B cell (primary cell): ENCODE results near the gene ZNF625. TPM values are rescaled to one million over a fixed set of nuclear protein-coding genes. Genes with fewer than 3 reads are reported as not detected.

ENCODE experiments used
- ATAC-seq: fragments of 200-7000 bp; cut with Tn5 transposase; one replicate; pipeline ENCODE4 v1.10.0; 2021; ENCODE audit warnings: low read depth, mild to moderate bottlenecking, moderate number of reproducible peaks, moderate library complexity
- CTCF ChIA-PET: fragments of 350-600 bp; sonication (Branson Sonifier 250); formaldehyde crosslinking; loops from one replicate; lab custom pipeline; 2021; ENCODE audit warnings: antibody characterized with exemption, inconsistent platforms; lab: Charles Lee
- POLR2A ChIA-PET: fragments of 350-600 bp; sonication (Branson Sonifier 250); formaldehyde crosslinking; loops from one replicate; lab custom pipeline; 2021; ENCODE audit warnings: antibody characterized with exemption; lab: Charles Lee
- DNase-seq: peaks from one replicate; pipeline ENCODE4 v3.0.0; 2013
- H2AFZ ChIP-seq: 2 replicates; pipeline ENCODE4 v1.6.1; 2012; ENCODE audit warnings: mild to moderate bottlenecking, low read depth, low read length; ENCODE audit not compliant: insufficient read depth, poor library complexity, severe bottlenecking
- H3K27ac ChIP-seq, 2 donors: 1 replicate in 1 of 2; 2 replicates in 1 of 2; pipeline ENCODE4 v1.5.1; 2012 to 2013; ENCODE audit warnings: low read length in 2 of 2, mild to moderate bottlenecking in 2 of 2, moderate library complexity in 1 of 2
- H3K27me3 ChIP-seq, 4 experiments: fragments of 200-600 bp in 1 of 4; sonication (generic) in 1 of 4; replicated peaks in 1 of 4; 1 replicate in 2 of 4; 2 replicates in 2 of 4; pipeline versions ENCODE4 v1.6.1 to v1.7.0; 2013 to 2016; ENCODE audit warnings: low read length in 3 of 4, mild to moderate bottlenecking in 2 of 4, mixed read lengths in 1 of 4, moderate library complexity in 1 of 4; ENCODE audit not compliant: insufficient read depth in 4 of 4, control insufficient read depth in 3 of 4; ENCODE audit errors: control extremely low read depth in 1 of 4
- H3K36me3 ChIP-seq, 2 experiments: replicated peaks in 1 of 2; 1 replicate in 1 of 2; 2 replicates in 1 of 2; pipeline versions ENCODE4 v1.6.1 to v1.7.1; 2013; ENCODE audit warnings: low read length in 1 of 2; ENCODE audit not compliant: insufficient read depth in 2 of 2, control insufficient read depth in 1 of 2; ENCODE audit errors: control extremely low read depth in 1 of 2, extremely low read depth in 1 of 2
- H3K4me1 ChIP-seq, 2 donors: fragments of 200-600 bp in 1 of 2; sonication (generic) in 1 of 2; 1 replicate in 1 of 2; 2 replicates in 1 of 2; pipeline versions ENCODE4 v1.5.1 to v1.6.1; 2013 to 2017; ENCODE audit warnings: low read length in 2 of 2; ENCODE audit not compliant: control insufficient read depth in 2 of 2, insufficient read depth in 2 of 2
- H3K4me2 ChIP-seq: replicated peaks from 2 replicates; pipeline ENCODE3; 2012; ENCODE audit warnings: mild to moderate bottlenecking, low read depth, low read length; ENCODE audit not compliant: poor library complexity, severe bottlenecking
- H3K4me3 ChIP-seq, 5 experiments: fragments of 200-600 bp in 1 of 5; sonication (generic) in 1 of 5; 1 replicate in 3 of 5; 2 replicates in 2 of 5; pipeline versions ENCODE4 v1.5.1 to v1.7.0; 2011 to 2016; ENCODE audit warnings: low read length in 4 of 5, mild to moderate bottlenecking in 4 of 5, low read depth in 2 of 5, control low read depth in 1 of 5, moderate library complexity in 1 of 5; ENCODE audit not compliant: insufficient read depth in 1 of 5; ENCODE audit errors: control extremely low read depth in 1 of 5, extremely low read depth in 1 of 5
- H3K79me2 ChIP-seq: fragments of 200-600 bp; sonication (generic); one replicate; pipeline ENCODE4 v1.6.0; 2016; ENCODE audit warnings: low read length; ENCODE audit not compliant: control insufficient read depth, insufficient read depth
- H3K9ac ChIP-seq: fragments of 200-600 bp; sonication (generic); 2 replicates; pipeline ENCODE4 v1.6.1; 2017; ENCODE audit warnings: mild to moderate bottlenecking, low read length, moderate library complexity
- H3K9me3 ChIP-seq, 3 donors: one replicate each; pipeline versions ENCODE4 v1.6.1 to v1.7.1; 2013; ENCODE audit warnings: low read length in 2 of 3; ENCODE audit not compliant: control insufficient read depth in 2 of 3, insufficient read depth in 1 of 3; ENCODE audit errors: control extremely low read depth in 1 of 3
- H4K20me1 ChIP-seq: 2 replicates; pipeline ENCODE4 v1.6.0; 2012; ENCODE audit warnings: mild to moderate bottlenecking, low read length; ENCODE audit not compliant: insufficient read depth, control insufficient read depth, poor library complexity, severe bottlenecking
- H3K27ac Mint-ChIP-seq: one replicate; pipeline ENCODE4 v1.8.0; 2021; ENCODE audit warnings: mixed read lengths
- H3K27me3 Mint-ChIP-seq: one replicate; pipeline ENCODE4 v1.8.0; 2021; ENCODE audit warnings: mixed read lengths
- H3K4me1 Mint-ChIP-seq: one replicate; pipeline ENCODE4 v1.8.0; 2021; ENCODE audit warnings: mixed read lengths
- H3K4me3 Mint-ChIP-seq: one replicate; pipeline ENCODE4 v1.8.0; 2021; ENCODE audit warnings: mixed read lengths
- H3K9me3 Mint-ChIP-seq: one replicate; pipeline ENCODE4 v1.8.0; 2022; ENCODE audit warnings: mixed read lengths; ENCODE audit not compliant: insufficient read depth
- CTCF ChIP-seq: fragments of 200-600 bp; IDR thresholded peaks from one replicate; pipeline ENCODE4 v1.8.0; 2022; ENCODE audit warnings: antibody characterized with exemption, mild to moderate bottlenecking
- EZH2 ChIP-seq: IDR thresholded peaks from 2 replicates; pipeline ENCODE4 v1.6.1; 2012; ENCODE audit warnings: borderline replicate concordance, low read depth, mild to moderate bottlenecking, moderate library complexity, low read length; ENCODE audit not compliant: insufficient read depth, poor library complexity, severe bottlenecking
- WGBS: methylation state at CpG from one replicate; pipeline ENCODE4 v1.1.5; 2013; ENCODE audit warnings: missing lambda C conversion rate; ENCODE audit not compliant: insufficient coverage; 5-methylcytosine and 5-hydroxymethylcytosine counted together
- intact Hi-C: fragments of 100-400 bp; cut with micrococcal nuclease; formaldehyde crosslinking; loops from one replicate; pipeline ENCODE4 v1.10.0; 2022
- polyA minus RNA-seq: library from RNA; depleted of rRNA, polyadenylated mRNA; stranded (reverse); fragments of >200 nt; gene quantifications from 2 replicates; pipeline ENCODE4 v1.2.3, GENCODE V29; 2012
- polyA plus RNA-seq: library from polyadenylated mRNA; depleted of rRNA; stranded (reverse); fragments of >200 nt; gene quantifications from 2 replicates; pipeline ENCODE4 v1.2.3, GENCODE V29; 2012
- total RNA-seq, 2 donors: library from RNA; stranded (reverse); fragments of 120-200 nt in 1 of 2; gene quantifications; 1 replicate in 1 of 2; 2 replicates in 1 of 2; pipeline versions ENCODE4 v1.2.3 to v1.2.4, GENCODE V29; 2013 to 2022

ZNF625 gene
- 6.6 and 9.8 TPM in 2 replicates for total RNA-seq
- total RNA-seq (2013), result 7.8 TPM
- polyA plus RNA-seq, result 0.60 and 0.69 TPM in 2 replicates
- 0.60 and 2.2 TPM in 2 replicates for polyA minus RNA-seq

GRCh38 chr19:12156223-12157058 is at the start of gene ZNF625:
TSS of gene ZNF625 (minus strand) at chr19:12156734. CDS start at chr19:12156558, 176 bp downstream.
- ChIA-PET CTCF (interaction anchor here (0.9 to 1.6 kb wide), 4 partner anchors 10 to 232 kb away, joined by 3 to 5 read pairs (median 4); partner anchors contain the start of genes ZNF20 and ZNF763), POLR2A (interaction anchor here (1.0 to 1.2 kb wide), 2 partner anchors 13 to 16 kb away, joined by 3 read pairs; partner anchors contain the start of gene ZNF20)
- peak within 1 kb of the TSS; percentile 44 to 95 (median 83) for H3K4me3 ChIP-seq
- no peaks in the 10 kb centered on the region for H3K36me3 ChIP-seq
- TF ChIP-seq CTCF (no peak), EZH2 (no peak)
- peaks cover 7 to 11% of the 10 kb centered on the region in 2 donors for H3K4me1 ChIP-seq
- ATAC-seq (peak; percentile 88), DNase-seq (peak; percentile 51)
- peak within 1 kb of the TSS; percentile 86 for H3K9ac ChIP-seq
- peak within 1 kb of the TSS; percentile 95 for H3K4me3 Mint-ChIP-seq
- peaks cover 0 to 4% (median 0%) of the 10 kb centered on the region in 3 donors for H3K9me3 ChIP-seq
- peak within 1 kb of the TSS; percentile 94 for H3K4me2 ChIP-seq
- H2AFZ ChIP-seq, result peak within 1 kb of the TSS; percentile 95
- no peaks in the 10 kb centered on the region for H3K27me3 ChIP-seq
- peaks cover 13% of the 10 kb centered on the region for H3K4me1 Mint-ChIP-seq
- H4K20me1 ChIP-seq, result no peaks in the 10 kb centered on the region
- H3K79me2 ChIP-seq, result peaks cover 28% of the 10 kb centered on the region
- no peaks in the 10 kb centered on the region for H3K27me3 Mint-ChIP-seq
- under 1% methylated on average over 55 of the region's 58 CpGs for WGBS
- intact Hi-C loops, result no loop called here
- H3K9me3 Mint-ChIP-seq, result no peaks in the 10 kb centered on the region
- peak within 1 kb of the TSS; percentile 80 for H3K27ac Mint-ChIP-seq
- H3K27ac ChIP-seq, result peak within 1 kb of the TSS; percentile 54 to 72

GRCh38 chr19:12205296-12205695 is 48.8 kb upstream of the ZNF625 start:
- ATAC-seq (peak; percentile 33), DNase-seq (no peak)
- no peak overlapping the region for H3K4me2 ChIP-seq
- H3K27ac ChIP-seq, result no peak overlapping the region
- H3K27ac Mint-ChIP-seq, result no peak overlapping the region
- peaks cover 21% of the 10 kb centered on the region for H3K9me3 Mint-ChIP-seq
- TF ChIP-seq EZH2, result no peak
- no peak for TF ChIP-seq CTCF
- H2AFZ ChIP-seq, result no peak overlapping the region
- H3K27me3 ChIP-seq, result no peaks in the 10 kb centered on the region
- peaks cover 0 to 3% of the 10 kb centered on the region in 2 donors for H3K4me1 ChIP-seq
- H3K9ac ChIP-seq, result no peak overlapping the region
- H3K4me3 ChIP-seq, result no peak overlapping the region
- intact Hi-C loops, result no loop called here
- H3K36me3 ChIP-seq, result no peaks in the 10 kb centered on the region
- no peaks in the 10 kb centered on the region for H3K27me3 Mint-ChIP-seq
- peaks cover 20 to 39% (median 22%) of the 10 kb centered on the region in 3 donors for H3K9me3 ChIP-seq
- peaks cover 7% of the 10 kb centered on the region for H3K4me1 Mint-ChIP-seq
- ChIA-PET POLR2A (no interaction called here), CTCF (no interaction called here)
- H3K4me3 Mint-ChIP-seq, result no peak overlapping the region
- no peaks in the 10 kb centered on the region for H4K20me1 ChIP-seq
- no CpG with 5 or more reads among the region's 4 CpGs for whole genome bisulfite sequencing
- H3K79me2 ChIP-seq, result peaks cover 19% of the 10 kb centered on the region
